Stimulated activated CD8-positive, alpha-beta memory T cell treated with anti-CD3 and anti-CD28 coated beads, Interleukin-12 subunit alpha, Interleukin-12 subunit beta, amount 100 ng/mL, for 1 hour (primary cell): Measurements from ENCODE around the gene APPBP2.
"Not testable (repeated sequence)": the region's sequence is repeated elsewhere in the genome, so short reads cannot be mapped to it uniquely, and the experiment has no call there.

Experiments used
- DNase-seq: peaks from one replicate; pipeline ENCODE4 v3.0.0-alpha.2; 2020; ENCODE audit warnings: low read depth

Gene APPBP2

DNA sequence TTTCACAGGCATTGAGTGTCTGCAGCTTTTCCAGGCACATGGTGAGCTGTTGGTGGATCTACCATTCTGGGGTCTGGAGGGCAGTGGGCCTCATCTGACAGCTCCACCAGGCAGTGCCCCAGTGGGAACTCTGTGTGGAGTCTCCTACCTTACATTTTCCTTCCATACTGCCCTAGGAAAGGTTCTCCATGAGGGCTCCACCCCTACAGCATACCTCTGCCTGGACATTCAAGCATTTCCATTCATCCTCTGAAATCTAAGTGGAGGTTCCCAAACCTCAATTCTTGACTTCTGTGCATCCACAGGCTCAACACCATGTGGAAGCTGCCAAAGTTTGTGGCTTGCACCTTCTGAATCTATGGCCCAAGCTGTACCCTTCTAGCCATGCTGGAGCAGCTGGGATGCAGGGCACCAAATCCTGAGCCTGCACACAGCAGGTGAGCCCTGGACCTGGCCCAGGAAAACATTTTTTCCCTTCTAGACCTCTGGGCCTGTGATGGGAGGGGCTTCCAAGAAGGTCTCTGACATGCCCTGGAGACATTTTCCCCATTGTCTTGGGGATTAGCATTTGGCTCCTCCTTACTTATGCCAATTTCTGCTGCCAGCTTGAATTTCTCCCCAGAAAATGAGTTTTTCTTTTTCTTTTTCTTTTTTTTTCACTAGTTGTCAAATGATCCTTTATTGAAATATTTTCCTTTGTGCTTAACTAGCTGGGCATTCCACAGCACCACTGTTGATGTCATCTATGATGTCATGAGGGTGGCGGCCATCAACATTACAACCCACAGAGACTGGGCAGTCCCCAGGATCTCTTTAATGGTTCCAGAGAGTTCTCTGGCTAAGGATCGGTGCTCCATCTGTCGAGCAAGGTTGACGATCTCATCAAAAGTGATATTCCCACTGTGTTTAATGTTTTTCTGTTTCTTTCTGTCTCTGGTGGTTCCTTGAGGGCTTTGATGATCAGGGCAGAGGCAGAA, 92.7 kb downstream of the APPBP2 start:
- not testable (repeated sequence) for DNase-seq

DNA sequence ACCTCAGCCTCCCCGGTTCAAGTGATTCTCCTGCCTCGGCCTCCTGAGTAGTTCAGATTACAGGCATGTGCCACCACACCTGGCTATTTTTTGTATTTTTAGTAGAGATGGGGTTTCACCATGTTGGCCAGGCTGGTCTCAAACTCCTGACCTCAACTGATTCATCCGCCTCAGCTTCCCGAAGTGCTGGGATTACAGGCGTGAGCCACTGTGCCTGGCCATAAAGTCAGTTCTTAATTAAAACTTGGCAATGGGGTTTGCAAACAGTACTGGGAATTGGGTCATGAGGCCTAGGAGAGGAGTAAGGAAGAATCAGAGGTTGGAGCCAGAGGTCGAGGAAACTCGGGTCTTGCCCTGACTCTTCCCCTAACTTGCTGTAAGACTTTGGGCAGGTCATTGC, 95.5 kb downstream of the APPBP2 start:
- DNase-seq: not testable (repeated sequence)

DNA sequence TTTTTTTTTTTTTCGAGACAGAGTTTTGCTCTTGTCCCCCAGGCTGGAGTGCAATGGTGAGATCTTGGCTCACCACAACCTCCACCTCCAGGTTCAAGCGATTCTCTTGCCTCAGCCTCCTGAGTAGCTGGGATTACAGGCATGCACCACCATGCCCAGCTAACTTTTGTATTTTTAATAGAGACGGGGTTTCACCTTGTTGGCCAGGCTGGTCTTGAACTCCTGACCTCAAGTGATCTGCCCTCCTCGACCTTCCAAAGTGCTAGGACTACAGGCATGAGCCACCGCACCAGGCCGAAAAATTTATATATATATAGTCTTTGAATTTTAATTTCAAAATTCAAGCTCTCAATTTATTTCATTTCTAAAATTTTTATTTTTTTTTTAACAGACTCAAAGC, 97.6 kb downstream of the APPBP2 start:
- DNase-seq: not testable (repeated sequence)

DNA sequence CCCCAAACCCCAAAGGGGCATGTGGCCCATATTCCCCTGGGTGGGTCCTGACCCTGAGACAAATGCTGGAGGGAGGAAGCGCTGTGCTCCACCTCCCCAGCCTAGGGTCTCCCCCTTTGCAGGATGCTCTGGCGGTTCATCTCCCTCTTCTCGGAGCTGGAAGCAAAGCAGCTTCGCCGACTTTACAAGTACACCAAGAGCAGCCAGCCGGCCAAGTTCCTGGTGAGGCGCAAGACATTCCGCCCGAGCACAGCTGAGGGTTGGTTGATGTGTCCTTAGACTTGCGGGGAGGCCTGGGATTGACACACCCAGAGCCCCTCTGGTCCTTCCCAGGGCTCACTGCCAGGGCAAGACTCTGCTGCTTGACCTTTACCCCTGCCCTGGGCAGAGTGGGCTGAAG, 99.4 kb downstream of the APPBP2 start:
- DNase-seq: no peak

DNA sequence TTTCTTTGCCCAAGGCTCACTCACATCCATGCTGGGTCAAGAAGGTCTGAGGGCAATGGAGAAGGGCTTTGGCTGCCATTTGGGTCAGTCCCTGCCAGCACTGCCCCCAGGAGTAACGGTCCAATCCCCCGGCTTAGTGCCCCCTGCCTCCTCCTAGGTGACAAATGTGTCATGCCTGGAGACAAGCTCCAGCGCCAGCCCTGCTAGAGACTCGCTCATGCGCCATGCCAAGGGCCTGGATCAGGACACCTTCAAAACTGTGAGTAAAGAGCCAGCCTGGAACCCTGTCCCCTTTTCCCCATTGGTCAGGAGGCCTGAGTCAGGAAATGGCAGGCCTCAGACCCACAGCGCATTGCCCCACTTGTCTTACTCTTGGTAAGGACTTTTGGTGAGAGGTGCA, 100.4 kb downstream of the APPBP2 start:
- DNase-seq: no peak

DNA sequence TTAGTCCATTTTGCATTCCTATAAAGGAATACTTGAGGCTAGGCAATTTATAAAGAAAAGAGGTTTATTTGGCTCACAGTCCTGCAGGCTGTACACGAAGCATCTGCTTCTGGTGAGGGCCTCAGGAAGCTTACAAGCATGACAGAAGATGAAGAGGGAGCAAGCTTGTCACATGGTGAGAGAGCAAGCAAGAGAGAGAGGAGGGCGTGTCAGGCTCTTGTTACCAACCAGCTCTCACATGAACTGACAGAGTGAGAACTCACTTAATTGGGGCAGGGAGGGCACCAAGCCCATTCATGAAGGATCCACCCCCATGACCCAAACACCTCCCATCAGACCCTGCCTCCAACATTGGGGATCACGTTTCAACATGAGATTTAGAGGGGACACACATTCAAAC, 102.2 kb downstream of the APPBP2 start:
- DNase-seq: no peak

DNA sequence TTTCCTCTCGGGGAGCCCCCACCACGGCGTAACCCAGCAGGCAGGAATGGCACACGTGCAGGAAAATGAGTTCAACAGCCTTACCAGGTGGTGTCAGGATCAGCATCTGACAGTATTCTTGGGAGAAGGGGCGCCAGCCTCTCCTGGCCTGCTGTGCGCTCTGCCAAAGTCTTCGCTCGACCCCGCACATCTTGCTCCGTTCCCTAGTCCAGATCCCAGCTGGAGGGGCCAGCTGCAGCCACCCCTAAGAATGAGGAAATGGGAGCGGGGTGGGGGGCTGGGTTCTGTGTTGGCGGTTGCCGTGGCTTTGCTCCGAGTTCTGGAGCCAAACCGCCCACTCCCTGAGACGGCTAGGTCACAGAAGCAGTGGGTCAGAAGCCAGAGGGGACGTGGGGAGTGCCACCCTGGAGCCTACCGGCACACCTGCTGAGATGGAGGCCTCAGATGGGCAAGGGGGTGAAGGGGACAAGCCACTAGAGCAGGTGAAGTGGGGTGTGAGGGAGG, 103.8 kb downstream of the APPBP2 start, which contains the start of gene CHCT1:
Gene CHCT1 (plus strand): TSS at position 328 of the 504 bp plus-strand sequence. CDS start 104 bp downstream, at position 432.
- no peak for DNase-seq

DNA sequence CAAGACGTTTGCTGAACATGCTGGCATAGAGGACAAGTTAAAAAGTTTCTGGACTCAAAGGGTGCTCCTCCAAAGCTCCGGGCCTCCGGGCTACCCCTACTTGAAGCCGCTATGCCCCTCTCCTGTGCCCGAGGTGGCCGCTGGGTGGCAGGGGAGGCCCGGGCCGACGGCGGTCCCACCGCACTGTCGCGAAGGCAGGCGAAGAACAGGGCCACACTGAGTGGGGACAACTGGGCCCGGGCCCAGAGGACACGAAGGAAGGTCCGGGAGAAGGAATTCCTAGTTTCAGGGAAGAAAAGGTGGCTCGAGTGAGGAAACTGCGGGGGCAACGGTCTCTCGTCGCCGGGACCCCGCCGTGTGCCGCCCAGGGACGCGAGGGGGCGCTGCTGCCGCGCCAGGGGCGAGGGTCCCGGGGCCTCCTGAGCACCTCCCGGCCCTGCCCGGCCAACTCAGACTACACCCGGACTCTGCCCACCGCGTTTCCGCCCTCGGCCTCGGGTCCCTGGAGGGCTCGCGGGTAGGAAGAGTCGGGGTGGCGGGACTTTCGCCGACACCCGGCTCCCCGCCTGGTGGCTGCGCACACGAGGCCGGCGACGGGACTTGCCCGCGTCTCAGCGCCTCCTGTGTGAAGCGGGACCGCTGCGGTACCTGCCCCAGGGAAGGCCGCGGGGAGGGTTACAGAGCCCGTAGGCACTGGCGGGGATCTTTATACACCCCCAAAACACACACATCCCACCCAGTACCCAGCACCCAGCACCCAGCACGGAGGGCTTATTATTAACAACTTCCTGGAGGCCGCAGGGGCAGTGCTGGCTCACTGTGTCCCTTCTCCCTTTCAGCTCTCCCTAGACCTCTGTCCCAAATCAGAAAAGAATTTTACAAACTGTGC, 104.5 kb downstream of the APPBP2 start:
- peak; percentile 42 for DNase-seq

DNA sequence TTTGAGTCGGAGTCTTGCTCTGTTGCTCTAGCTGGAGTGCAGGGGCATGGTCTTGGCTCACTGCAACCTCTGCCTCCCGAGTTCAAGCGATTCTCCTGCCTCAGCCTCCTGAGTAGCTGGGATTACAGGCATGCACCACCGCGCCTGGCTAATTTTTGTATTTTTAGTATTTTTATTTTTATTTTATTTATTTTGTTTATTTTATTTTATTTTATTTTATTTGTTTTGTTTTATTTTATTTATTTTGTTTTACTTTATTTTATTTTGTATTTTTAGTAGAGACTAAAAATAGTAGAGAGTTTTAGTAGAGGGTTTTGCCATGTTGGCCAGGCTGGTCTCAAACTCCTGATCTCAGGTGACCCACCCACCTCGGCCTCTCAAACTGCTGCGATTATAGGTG, 106.2 kb downstream of the APPBP2 start:
- DNase-seq: not testable (repeated sequence)

DNA sequence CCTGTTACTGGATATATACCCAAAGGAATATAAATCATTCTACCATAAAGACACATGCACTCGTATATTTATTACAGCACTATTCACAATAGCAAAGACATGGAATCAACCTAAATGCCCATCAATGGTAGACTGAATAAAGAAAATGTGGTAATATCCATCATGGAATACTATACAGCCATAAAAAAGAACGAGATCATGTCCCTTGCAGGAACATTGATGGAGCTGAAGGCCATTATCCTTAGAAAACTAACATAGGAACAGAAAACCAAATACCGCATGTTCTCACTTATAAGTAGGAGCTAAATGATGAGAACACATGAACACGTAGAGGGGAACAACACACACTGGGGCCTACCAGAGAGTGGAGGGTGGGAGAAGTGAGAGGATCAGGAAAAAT, 107.0 kb downstream of the APPBP2 start:
- not testable (repeated sequence) for DNase-seq

DNA sequence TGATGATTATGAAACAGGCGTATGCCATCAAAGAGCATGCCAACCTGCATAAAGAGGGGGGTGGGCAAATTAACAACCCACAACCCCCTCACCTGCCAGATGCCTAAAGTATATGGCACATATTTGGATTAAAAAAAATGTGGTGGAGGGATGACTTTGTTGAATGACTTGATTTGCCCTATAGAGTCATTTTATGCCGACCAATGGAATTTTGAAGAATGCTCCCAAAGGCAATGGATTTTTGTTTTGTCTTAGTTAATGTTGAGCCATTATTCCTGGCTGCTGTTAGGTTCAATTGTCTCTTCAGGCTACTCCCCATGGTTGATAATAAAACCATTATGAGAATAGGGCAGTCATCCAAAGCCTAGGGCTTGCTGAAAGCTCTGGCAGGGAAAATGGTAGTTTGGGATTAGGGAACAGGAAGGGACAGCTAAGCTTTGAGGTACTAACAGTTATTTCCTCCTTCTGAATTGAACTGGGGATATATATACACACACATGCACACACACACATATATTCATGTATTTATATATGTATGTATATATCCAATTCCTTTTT, 109.6 kb downstream of the APPBP2 start:
- DNase-seq: no peak

DNA sequence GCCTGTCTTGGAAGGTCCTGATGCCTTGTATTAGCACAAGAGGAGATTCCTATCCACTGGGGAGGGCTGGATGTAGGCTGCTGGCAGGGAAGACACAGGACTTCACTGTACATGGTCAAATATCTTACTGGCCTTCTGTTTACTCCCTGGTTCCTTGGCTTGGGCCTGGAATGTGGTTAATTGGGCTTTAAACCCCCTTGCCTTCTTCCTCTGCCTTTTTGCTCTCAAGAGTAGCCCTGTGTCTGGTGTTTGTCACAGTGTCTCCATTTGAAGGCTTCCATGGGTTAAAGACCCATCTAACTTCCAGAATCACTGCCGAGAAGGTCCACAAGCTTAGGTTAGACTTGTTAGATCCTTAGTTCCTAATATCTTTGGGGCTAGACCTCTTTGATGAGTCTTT, 110.9 kb downstream of the APPBP2 start:
- DNase-seq: no peak

DNA sequence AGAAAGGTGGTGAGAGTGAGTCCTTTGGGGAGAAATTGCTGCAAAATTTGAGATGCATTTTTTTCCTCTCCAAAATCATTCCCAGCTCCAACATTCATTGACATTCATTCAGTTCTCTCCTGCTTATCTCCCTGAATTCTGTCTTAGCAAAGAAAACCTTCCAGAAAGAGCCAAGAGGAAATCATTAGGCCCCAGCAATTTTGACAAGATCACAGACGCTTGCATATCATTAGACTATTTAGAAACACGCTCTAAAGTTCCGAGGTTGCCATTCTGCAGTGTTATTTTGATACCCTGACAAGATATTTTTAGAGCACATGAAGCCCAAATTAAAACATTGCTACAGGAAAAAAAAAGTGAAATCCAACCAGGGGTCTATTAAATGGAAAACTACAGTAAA, 113.3 kb downstream of the APPBP2 start:
- no peak for DNase-seq

DNA sequence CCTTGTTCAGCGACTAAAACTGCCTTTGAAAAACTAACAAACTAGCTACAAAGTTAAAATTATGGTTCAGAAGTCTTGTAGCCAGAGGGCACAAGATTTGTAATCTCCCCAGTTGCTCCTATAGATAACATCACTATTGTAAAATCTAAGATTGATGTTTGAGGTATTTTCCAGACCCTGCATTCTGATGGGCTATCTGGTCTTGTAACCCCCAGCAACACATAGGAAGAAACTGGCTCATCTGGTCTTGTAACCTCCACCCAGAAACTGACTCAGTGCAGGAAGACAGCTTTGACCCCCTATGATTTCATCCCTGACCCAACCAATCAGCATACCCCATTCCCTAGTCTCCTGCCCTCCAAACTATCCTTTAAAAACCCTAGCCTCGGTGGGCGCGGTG, 116.0 kb downstream of the APPBP2 start:
- no peak for DNase-seq

DNA sequence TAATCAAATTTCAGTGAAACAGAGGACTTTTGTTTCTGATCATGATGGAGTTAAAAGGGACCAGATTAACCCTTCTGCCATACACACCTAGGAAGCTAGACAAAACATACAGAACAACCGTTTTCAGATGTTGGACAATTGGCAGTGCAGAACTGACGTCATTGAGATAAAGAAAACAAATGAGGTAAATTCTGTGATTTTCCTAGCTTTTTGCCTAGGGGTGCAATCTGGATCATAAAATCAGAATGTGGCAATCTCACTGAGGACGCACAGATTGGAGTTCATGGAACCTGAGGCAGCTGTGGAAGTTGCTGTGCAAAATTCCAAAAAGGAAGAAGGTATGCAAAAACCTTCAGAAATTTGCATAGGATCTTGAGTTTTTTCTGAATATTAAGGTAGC, 119.2 kb downstream of the APPBP2 start:
- no peak for DNase-seq

DNA sequence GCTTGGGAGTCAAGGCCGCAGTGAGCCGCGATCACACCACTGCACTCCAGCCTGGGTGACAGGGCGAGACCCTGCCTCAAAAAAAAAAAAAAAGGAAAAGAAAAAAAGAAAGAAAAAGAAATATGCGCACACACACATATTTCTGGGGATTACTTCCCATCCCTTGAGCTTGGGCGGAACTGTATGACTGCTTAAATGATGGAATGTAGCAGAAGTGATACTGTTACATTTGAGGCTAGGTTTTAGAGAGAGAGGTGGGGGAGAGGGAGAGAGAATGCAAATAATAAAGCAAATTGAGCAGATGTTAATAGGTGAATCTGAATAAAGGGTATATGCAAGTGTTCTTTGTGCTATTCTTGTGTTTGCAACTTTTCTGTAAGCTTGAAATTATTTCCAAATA, 122.1 kb downstream of the APPBP2 start:
- no peak for DNase-seq

DNA sequence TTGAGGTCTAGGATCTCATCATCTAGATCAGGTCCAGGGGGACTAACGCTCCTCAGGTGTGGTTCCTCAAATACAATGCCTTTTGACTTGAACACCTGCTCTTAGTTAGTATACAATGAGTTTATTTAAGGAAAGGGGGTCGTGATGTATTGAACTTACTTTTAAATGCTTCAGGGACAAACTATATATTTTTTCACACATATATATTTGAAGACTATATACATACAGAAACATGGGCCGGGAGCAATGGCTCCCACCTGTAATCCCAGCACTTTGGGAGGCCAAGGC, 122.6 kb downstream of the APPBP2 start:
- no peak for DNase-seq

DNA sequence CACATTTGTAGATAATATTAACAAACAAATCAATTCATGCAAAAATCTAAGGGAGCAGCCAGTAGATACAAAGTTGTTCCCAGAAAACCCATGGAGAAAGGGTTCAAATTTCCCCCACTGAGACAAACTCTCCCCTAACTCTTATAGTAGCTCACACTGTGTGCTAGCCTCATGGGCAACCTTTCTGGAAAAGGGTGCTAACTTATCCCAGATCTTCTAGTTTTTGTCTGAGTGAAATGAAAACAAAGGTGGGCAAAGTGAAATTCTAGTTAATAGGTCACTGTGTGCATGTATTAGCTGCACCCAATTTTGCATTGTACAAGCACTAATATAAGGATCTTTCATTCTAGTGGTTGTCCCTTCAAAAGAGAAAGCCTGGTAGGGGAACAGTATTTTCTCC, 124.2 kb downstream of the APPBP2 start:
- no peak for DNase-seq

DNA sequence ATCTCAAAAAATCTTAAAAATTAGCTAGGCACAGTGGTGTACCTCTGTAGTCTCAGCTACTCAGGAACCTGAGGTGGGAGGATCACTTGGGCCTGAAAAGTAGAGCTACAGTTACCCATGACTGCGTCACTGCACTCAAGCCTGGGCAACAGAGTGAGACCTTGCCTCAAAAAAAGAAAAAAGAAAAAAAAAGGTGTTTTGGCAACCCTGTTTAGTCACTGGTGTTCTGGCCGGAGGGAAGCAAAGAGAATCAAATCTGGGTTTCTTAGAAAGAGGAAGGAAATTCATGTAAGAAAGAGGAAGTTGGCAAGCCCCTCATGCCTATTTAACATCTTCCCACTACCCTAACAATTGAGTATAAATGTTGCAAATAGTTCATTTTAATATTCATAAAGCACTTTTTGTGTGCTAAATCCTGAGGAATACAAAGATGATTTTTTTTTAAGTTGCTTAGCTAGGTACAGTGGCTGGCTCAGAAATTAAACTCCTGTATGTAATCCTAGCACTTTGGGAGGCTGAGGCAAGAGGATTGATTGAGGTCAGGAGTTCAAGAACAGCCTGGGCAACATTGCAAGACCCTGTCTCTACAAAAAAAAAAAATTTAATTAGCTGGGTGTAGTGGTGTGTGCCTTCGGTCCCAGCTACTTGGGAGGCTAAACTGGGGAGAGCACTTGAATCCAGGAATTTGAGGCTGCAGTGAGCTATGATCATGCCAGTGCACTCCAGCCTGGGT, 127.6 kb downstream of the APPBP2 start:
- no peak for DNase-seq

DNA sequence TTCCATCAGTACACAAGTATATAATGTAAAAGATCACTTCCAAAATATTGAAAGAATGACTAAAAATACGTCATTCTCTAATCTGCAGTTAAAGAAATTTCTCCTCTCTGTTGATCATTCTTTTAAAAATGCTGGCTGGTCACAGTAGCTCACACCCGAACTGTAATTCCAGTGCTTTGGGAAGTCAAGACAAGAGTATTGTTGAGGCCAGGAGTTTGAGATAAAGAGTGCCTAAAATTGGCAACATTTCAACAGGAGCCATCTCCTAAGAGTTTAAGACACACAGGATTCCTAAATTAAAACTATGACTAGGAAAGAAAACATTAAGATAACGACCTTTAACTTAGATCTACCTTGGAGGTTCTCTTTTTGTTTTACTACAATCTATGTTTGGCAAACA, 129.6 kb downstream of the APPBP2 start:
- DNase-seq: no peak

DNA sequence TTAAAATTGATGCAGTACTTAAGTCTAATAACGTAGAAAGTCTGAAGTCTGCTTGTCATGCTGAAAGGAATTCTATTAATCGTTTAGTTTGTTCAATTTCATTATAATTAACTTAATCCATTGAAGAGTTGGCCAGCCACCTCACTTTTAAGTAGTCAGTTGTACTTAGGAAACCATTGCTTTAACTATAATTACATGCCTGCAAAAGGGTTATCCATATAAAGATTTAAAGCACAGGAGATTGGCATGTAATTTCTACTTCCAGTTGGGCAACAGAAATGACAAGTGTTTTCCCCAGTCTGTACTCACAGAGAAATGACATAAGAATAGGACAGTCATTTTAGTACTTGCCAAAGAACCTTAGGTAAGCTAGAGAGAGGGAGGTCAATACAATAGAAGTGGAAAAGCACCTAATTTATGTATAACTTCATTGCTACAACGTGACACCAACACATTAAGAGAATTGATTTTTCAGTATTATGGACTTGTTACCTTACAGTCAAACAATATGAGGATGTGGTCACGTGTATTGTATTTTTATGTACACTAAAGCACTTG, 130.5 kb downstream of the APPBP2 start:
- DNase-seq: no peak
